MCF 10A (cell line): ENCODE results near the gene PRKN. TPM values are rescaled to one million over a fixed set of nuclear protein-coding genes. Genes with fewer than 3 reads are reported as not detected.
A peak's percentile ranks its signal among the peaks of the same experiment; 100 is the strongest.
"Not testable (repeated sequence)": the region's sequence is repeated elsewhere in the genome, so short reads cannot be mapped to it uniquely, and the experiment has no call there.

Experiments used
- BruUV-seq: library from RNA; stranded (reverse); fragments of 400-500 nt; replicated peaks from 2 replicates; lab custom pipeline; 2021; lab: Mats Ljungman, UMichigan
- CTCF ChIA-PET: fragments of 300-600 bp; sonication (Branson Sonifier 250); formaldehyde crosslinking; extraction: SDS; loops from one replicate; lab custom pipeline; 2021; ENCODE audit warnings: antibody characterized with exemption, inconsistent platforms; lab: Yijun Ruan, JAX
- POLR2A ChIA-PET: fragments of 300-600, 350-650 bp; sonication (Branson Sonifier 250); formaldehyde crosslinking; extraction: SDS; loops from one replicate; lab custom pipeline; 2020; ENCODE audit warnings: antibody characterized with exemption, inconsistent platforms; lab: Yijun Ruan, JAX
- DNase-seq: peaks from one replicate; pipeline ENCODE4 v3.0.0-alpha.2; 2018; ENCODE audit not compliant: unreplicated experiment
- H3K27ac Mint-ChIP-seq: one replicate; pipeline ENCODE4 v1.8.0; 2022; ENCODE audit warnings: mild to moderate bottlenecking, low read depth, mixed read lengths; ENCODE audit not compliant: unreplicated experiment
- H3K27me3 Mint-ChIP-seq: one replicate; pipeline ENCODE4 v1.8.0; 2022; ENCODE audit warnings: mixed read lengths; ENCODE audit not compliant: insufficient read depth, unreplicated experiment
- H3K36me3 Mint-ChIP-seq: one replicate; pipeline ENCODE4 v1.8.0; 2022; ENCODE audit warnings: mild to moderate bottlenecking, moderate library complexity, mixed read lengths; ENCODE audit not compliant: insufficient read depth, unreplicated experiment
- H3K4me1 Mint-ChIP-seq: one replicate; pipeline ENCODE4 v1.8.0; 2022; ENCODE audit warnings: mixed read lengths; ENCODE audit not compliant: insufficient read depth, unreplicated experiment
- H3K4me3 Mint-ChIP-seq: one replicate; pipeline ENCODE4 v1.8.0; 2022; ENCODE audit warnings: mild to moderate bottlenecking, moderate library complexity, mixed read lengths; ENCODE audit not compliant: unreplicated experiment
- H3K9me3 Mint-ChIP-seq: one replicate; pipeline ENCODE4 v1.8.0; 2022; ENCODE audit warnings: mixed read lengths; ENCODE audit not compliant: unreplicated experiment
- intact Hi-C: fragments of 100-400 bp; cut with micrococcal nuclease; formaldehyde crosslinking; loops from 2 replicates; pipeline ENCODE4 v1.14.1; 2022
- total RNA-seq: library from RNA; stranded (reverse); gene quantifications from 2 replicates; pipeline ENCODE4 v1.2.3, GENCODE V29; 2022
- TF ChIP-seq, protein P1 (sequence below): fragments of 200-600 bp; IDR thresholded peaks from one replicate; pipeline ENCODE4 v1.8.0; 2022; ENCODE audit warnings: antibody characterized with exemption, mild to moderate bottlenecking; ENCODE audit not compliant: unreplicated experiment

The PRKN gene
- total RNA-seq, 1 experiment from 2014 or later: 2.5 TPM

DNA sequence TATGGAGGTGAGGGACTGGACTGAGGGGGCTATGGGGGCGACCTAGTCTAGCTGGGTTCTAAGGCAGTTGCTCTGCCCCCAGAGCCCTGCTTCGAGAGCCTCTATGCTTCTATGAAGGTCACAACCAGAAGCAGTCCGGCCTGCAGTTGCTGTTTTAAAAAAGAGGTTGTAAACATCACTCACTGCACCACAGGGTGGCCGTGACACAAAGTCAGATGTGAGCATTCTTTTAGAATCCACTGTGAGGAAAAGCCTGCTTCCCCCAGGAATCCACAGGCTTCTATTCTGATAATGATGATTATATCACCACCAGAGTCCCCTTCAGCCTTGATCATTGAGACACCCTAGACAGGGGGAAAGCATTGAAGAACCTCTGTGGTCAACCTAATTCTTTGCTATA is 1224.0 kb downstream of the PRKN start:
- intact Hi-C loops: no loop called here
- H3K9me3 Mint-ChIP-seq: no peaks in the 10 kb centered on the region
- BruUV-seq: no TSS peak
- no peak overlapping the region for H3K27ac Mint-ChIP-seq
- no peaks in the 10 kb centered on the region for H3K27me3 Mint-ChIP-seq
- no peaks in the 10 kb centered on the region for H3K36me3 Mint-ChIP-seq
- H3K4me3 Mint-ChIP-seq: no peak overlapping the region
- POLR2A ChIA-PET: no interaction called here
- no peaks in the 10 kb centered on the region for H3K4me1 Mint-ChIP-seq
- DNase-seq: no peak
- TF ChIP-seq, protein P1, sequence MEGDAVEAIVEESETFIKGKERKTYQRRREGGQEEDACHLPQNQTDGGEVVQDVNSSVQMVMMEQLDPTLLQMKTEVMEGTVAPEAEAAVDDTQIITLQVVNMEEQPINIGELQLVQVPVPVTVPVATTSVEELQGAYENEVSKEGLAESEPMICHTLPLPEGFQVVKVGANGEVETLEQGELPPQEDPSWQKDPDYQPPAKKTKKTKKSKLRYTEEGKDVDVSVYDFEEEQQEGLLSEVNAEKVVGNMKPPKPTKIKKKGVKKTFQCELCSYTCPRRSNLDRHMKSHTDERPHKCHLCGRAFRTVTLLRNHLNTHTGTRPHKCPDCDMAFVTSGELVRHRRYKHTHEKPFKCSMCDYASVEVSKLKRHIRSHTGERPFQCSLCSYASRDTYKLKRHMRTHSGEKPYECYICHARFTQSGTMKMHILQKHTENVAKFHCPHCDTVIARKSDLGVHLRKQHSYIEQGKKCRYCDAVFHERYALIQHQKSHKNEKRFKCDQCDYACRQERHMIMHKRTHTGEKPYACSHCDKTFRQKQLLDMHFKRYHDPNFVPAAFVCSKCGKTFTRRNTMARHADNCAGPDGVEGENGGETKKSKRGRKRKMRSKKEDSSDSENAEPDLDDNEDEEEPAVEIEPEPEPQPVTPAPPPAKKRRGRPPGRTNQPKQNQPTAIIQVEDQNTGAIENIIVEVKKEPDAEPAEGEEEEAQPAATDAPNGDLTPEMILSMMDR: no peak
- CTCF ChIA-PET: no interaction called here

DNA sequence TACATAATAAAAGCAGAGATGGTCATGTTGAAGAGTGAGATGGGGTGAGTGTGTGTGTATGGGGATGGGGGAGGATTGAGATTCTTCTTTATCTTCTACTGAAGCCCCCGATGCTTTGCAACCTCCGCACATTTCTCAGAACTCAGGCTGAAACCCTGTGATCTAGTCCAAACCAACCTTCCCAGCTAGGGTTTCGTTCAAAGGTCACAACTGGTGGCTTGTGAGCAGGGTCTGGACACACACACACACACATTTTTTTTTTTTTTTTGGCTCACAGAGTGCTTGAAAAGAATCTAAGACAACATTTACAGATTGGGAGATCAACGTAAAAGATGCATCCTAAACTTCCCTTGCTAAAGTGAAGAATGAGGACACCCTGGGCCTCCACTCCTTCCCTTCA is 1228.7 kb downstream of the PRKN start:
- TF ChIP-seq, protein P1: no peak
- no TSS peak for BruUV-seq
- H3K9me3 Mint-ChIP-seq: no peaks in the 10 kb centered on the region
- CTCF ChIA-PET: interaction anchor here (0.6 to 5.2 kb wide), 7 partner anchors 12 to 679 kb away, joined by 3 to 118 read pairs (median 6); no protein-coding TSS in a partner anchor
- H3K36me3 Mint-ChIP-seq: no peaks in the 10 kb centered on the region
- H3K27me3 Mint-ChIP-seq: no peaks in the 10 kb centered on the region
- no peak overlapping the region for H3K4me3 Mint-ChIP-seq
- H3K27ac Mint-ChIP-seq: no peak overlapping the region
- intact Hi-C loops: loop anchor here (1.0 to 2.0 kb wide), 3 partner anchors 81 to 196 kb away; no protein-coding TSS in a partner anchor
- POLR2A ChIA-PET: interaction anchor here (1.1 kb wide), 1 partner anchor 81 kb away, joined by 4 read pairs; no protein-coding TSS in a partner anchor
- no peak for DNase-seq
- H3K4me1 Mint-ChIP-seq: peaks cover 5% of the 10 kb centered on the region

DNA sequence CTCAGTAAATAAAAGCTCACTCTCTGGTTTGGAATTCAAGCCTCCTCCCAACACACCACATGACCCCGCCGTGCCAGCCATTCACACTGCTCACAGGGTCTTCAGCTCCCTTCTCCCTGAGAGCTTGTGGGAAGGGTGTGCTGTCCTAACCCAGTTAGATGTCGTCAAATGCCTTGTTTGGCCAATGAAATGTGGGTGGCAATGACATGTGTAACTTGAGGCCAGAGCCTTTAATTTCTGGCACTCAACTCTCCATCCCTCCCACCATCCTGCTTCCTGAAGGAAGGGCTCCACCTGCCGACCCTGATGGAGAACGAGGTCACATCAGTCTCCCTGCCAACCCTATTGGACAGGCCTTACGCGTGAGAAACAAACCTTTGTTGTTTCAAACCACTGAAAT is 1229.2 kb downstream of the PRKN start:
- TF ChIP-seq, protein P1: peak; percentile 62
- ChIA-PET CTCF (interaction anchor here (0.5 to 5.2 kb wide), 22 partner anchors 8 to 1918 kb away, joined by 3 to 118 read pairs (median 5); no protein-coding TSS in a partner anchor), POLR2A (interaction anchor here (0.5 to 1.7 kb wide), 6 partner anchors 12 to 105 kb away, joined by 3 to 7 read pairs (median 4); no protein-coding TSS in a partner anchor)
- H3K4me3 Mint-ChIP-seq: no peak overlapping the region
- no peaks in the 10 kb centered on the region for H3K9me3 Mint-ChIP-seq
- peaks cover 5% of the 10 kb centered on the region for H3K4me1 Mint-ChIP-seq
- BruUV-seq: no TSS peak
- DNase-seq: peak; percentile 80
- no peaks in the 10 kb centered on the region for H3K27me3 Mint-ChIP-seq
- H3K27ac Mint-ChIP-seq: peak overlapping the region; percentile 53
- H3K36me3 Mint-ChIP-seq: no peaks in the 10 kb centered on the region
- intact Hi-C loops: loop anchor here (1.0 to 2.0 kb wide), 3 partner anchors 80 to 196 kb away; no protein-coding TSS in a partner anchor

DNA sequence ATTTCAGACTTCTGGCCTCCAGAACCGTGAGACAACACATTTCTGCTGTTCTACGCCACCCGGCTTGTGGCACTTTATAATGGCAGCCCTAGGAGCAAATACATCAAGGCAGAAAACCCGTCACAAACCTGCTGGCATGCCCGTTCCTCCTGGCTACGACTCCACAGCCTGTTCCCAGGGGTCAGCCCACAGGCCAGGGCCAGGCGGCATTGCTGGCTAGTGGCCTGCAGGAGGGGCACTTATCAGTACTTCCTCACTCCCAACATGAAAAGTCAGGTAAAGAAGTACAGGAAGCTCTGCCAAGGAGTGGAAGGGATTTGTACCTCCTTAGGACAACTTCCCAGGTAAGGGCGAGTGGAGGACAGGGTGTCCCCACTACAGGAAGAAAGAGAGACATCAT is 1230.6 kb downstream of the PRKN start:
- H3K4me3 Mint-ChIP-seq: no peak overlapping the region
- no peak overlapping the region for H3K27ac Mint-ChIP-seq
- ChIA-PET CTCF (interaction anchor here (0.7 to 5.2 kb wide), 6 partner anchors 10 to 104 kb away, joined by 3 to 118 read pairs (median 10); no protein-coding TSS in a partner anchor), POLR2A (interaction anchor here (1.3 to 1.7 kb wide), 3 partner anchors 11 to 101 kb away, joined by 4 to 7 read pairs (median 5); no protein-coding TSS in a partner anchor)
- TF ChIP-seq, protein P1: no peak
- BruUV-seq: no TSS peak
- H3K27me3 Mint-ChIP-seq: no peaks in the 10 kb centered on the region
- H3K4me1 Mint-ChIP-seq: peaks cover 5% of the 10 kb centered on the region
- no peak for DNase-seq
- intact Hi-C loops: no loop called here
- H3K9me3 Mint-ChIP-seq: no peaks in the 10 kb centered on the region
- no peaks in the 10 kb centered on the region for H3K36me3 Mint-ChIP-seq

DNA sequence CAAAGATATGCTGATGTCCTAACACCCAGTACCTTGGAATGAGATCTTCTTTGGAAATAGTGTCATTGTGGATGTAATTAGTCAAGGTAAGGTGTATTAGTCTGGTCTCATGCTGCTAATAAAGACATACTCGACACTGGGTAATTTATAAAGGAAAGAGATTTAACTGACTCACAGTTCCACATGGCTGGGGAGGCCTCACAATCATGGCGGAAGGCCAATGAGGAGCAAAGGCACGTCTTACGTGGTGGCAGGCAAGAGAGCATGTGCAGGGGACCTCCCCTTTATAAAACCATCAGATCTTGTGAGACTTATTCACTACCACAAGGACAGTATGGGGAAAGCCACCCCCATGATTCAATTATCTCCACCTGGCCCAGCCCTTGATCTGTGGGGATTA is 1231.3 kb downstream of the PRKN start:
- intact Hi-C loops, H3K27me3 Mint-ChIP-seq, H3K27ac Mint-ChIP-seq, H3K9me3 Mint-ChIP-seq, H3K36me3 Mint-ChIP-seq, H3K4me1 Mint-ChIP-seq, DNase-seq, POLR2A ChIA-PET, H3K4me3 Mint-ChIP-seq, BruUV-seq: not testable (repeated sequence)
- CTCF ChIA-PET: interaction anchor here (0.6 kb wide), 2 partner anchors 111 to 123 kb away, joined by 3 to 4 read pairs; no protein-coding TSS in a partner anchor
